ENCODE results near the gene IFNA6. TPM values are rescaled to one million over a fixed set of nuclear protein-coding genes. Genes with fewer than 3 reads are reported as not detected.

IFNA6 gene
- total RNA-seq, 4 donors from 2014 or later = not detected

DNA sequence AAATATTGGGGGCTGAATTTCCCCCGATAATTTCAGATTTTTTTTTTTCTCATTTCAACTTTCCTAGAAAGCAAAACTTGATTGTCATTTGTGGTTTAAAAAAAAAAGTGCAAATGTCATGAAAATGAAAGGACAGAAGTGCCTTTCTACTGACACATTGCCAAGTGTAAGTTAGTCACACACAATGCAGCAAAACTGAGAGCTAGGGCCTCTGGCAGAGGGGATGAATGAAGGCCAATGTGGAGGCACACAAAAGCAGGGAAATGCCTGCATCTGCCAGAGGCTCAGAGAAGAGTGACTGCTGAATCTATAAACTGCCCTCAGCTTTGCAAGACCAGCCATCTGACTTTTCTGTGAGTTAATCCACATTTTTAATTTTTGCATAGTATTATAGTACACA lies 38.8 kb downstream of the IFNA6 start:
- H3K27me3 ChIP-seq = no peaks in the 10 kb centered on the region

DNA sequence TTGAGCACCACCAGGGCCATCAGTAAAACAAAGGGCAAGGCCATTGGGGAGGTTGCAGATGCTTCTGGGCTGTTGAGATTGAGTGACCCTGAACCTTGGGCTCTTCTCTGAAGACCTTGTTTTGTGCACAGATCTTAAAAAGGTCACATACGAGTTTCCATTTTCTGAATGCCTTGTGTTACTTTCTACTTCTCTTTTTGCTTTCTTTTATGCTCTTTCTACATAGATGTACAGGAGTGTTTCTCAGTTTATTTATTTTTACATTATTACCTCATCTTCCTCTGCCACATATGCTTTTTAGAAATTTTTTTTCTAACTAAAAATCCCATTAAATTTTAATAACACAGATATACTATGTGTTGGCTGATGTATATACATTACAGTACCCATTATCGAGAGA lies 45.5 kb downstream of the IFNA6 start, which contains the start of gene IFNA5:
Gene IFNA5 (minus strand): TSS at position 101 of the 400 bp plus-strand sequence. CDS start 57 bp downstream, at position 44.
- Histone ChIP-seq H3K27me3 (no peaks in the 10 kb centered on the region), H3K4me3 (no peak within 1 kb of the TSS), H3K4me1 (no peaks in the 10 kb centered on the region), H3K9me3 (peaks cover 0 to 5% (median 0%) of the 10 kb centered on the region in 4 donors), H3K27ac (no peak within 1 kb of the TSS), H3K36me3 (no peaks in the 10 kb centered on the region)
- DNase-seq (ENCODE audit: low spot score in 2 of 2) = no peak
- 76 to 80% methylated on average over 2 of the region's 2 CpGs for WGBS, 2 donors
- TF ChIP-seq EP300 (IDR thresholded peaks at IDR 0.05) (no peak), POLR2A (IDR thresholded peaks at IDR 0.05) (no peak)
- TF ChIP-seq, protein P1, sequence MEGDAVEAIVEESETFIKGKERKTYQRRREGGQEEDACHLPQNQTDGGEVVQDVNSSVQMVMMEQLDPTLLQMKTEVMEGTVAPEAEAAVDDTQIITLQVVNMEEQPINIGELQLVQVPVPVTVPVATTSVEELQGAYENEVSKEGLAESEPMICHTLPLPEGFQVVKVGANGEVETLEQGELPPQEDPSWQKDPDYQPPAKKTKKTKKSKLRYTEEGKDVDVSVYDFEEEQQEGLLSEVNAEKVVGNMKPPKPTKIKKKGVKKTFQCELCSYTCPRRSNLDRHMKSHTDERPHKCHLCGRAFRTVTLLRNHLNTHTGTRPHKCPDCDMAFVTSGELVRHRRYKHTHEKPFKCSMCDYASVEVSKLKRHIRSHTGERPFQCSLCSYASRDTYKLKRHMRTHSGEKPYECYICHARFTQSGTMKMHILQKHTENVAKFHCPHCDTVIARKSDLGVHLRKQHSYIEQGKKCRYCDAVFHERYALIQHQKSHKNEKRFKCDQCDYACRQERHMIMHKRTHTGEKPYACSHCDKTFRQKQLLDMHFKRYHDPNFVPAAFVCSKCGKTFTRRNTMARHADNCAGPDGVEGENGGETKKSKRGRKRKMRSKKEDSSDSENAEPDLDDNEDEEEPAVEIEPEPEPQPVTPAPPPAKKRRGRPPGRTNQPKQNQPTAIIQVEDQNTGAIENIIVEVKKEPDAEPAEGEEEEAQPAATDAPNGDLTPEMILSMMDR (IDR thresholded peaks at IDR 0.05) = no peak

More for the DNA sequence above, 38.8 kb downstream of the IFNA6 start:
- no peak overlapping the region for H3K27ac ChIP-seq
- whole genome bisulfite sequencing, 2 donors = 46 to 47% methylated on average over 1 of the region's 1 CpG
- H3K4me3 ChIP-seq = no peak overlapping the region
- DNase-seq (ENCODE audit: low spot score in 2 of 2) = no peak
- TF ChIP-seq EP300 (IDR thresholded peaks at IDR 0.05) (no peak), POLR2A (IDR thresholded peaks at IDR 0.05) (no peak)
- TF ChIP-seq, protein P1 (IDR thresholded peaks at IDR 0.05) = no peak
- H3K36me3 ChIP-seq = no peaks in the 10 kb centered on the region
- peaks cover 0 to 12% (median 0%) of the 10 kb centered on the region in 4 donors for H3K4me1 ChIP-seq
- H3K9me3 ChIP-seq = no peaks in the 10 kb centered on the region

Other genes with a start within 250 kb of the IFNA6 start
- not detected for gene IFNW1, start 209.1 kb downstream of the IFNA6 start, total RNA-seq
- gene IFNA21, start 184.2 kb downstream of the IFNA6 start, total RNA-seq = not detected
- gene IFNA4, start 163.3 kb downstream of the IFNA6 start, total RNA-seq = not detected
- not detected for gene IFNA7, start 148.7 kb downstream of the IFNA6 start, total RNA-seq
- gene IFNA10, start 143.7 kb downstream of the IFNA6 start, total RNA-seq = not detected
- gene IFNA16, start 133.6 kb downstream of the IFNA6 start, total RNA-seq = not detected
- gene IFNA17, start 122.7 kb downstream of the IFNA6 start, total RNA-seq = not detected
- gene IFNA14, start 110.9 kb downstream of the IFNA6 start, total RNA-seq = not detected
- gene IFNA5, start 45.6 kb downstream of the IFNA6 start, total RNA-seq = under 1 TPM in 1 of 4 donors, not detected in 3; 0.90 TPM
- gene KLHL9, start 15.5 kb downstream of the IFNA6 start, total RNA-seq = 10 to 100 TPM; 19.8 to 30.2 (median 25.7) TPM
- gene IFNA13, start 17.2 kb upstream of the IFNA6 start, total RNA-seq = not detected
- not detected for gene IFNA2, start 34.5 kb upstream of the IFNA6 start, total RNA-seq
- gene IFNA8, start 58.2 kb upstream of the IFNA6 start, total RNA-seq = not detected
- not detected for gene IFNA1, start 89.6 kb upstream of the IFNA6 start, total RNA-seq
- gene IFNE, start 131.4 kb upstream of the IFNA6 start, total RNA-seq = not detected